Muscle of leg (tissue), 11 donors: ENCODE data around the gene IQSEC1. TPM values are rescaled to one million over a fixed set of nuclear protein-coding genes. Genes with fewer than 3 reads are reported as not detected.

Experiments used
- DNase-seq: peaks from one replicate; pipeline ENCODE4 v3.0.0; 2013
- H3K27ac ChIP-seq: one replicate; pipeline ENCODE4 v1.5.1; 2013; ENCODE audit warnings: mild to moderate bottlenecking, low read length, control low read depth
- H3K27me3 ChIP-seq: one replicate; pipeline ENCODE4 v1.6.1; 2013; ENCODE audit warnings: low read length; ENCODE audit not compliant: control insufficient read depth, insufficient read depth
- H3K36me3 ChIP-seq: one replicate; pipeline ENCODE4 v1.6.1; 2013; ENCODE audit warnings: low read length; ENCODE audit not compliant: control insufficient read depth, insufficient read depth
- H3K4me1 ChIP-seq: one replicate; pipeline ENCODE4 v1.6.1; 2013; ENCODE audit warnings: low read length; ENCODE audit not compliant: control insufficient read depth, insufficient read depth
- H3K4me3 ChIP-seq: one replicate; pipeline ENCODE4 v1.5.1; 2013; ENCODE audit warnings: low read length, control low read depth
- H3K9me3 ChIP-seq: replicated peaks from 2 replicates; pipeline ENCODE4 v1.6.1; 2013; ENCODE audit warnings: low read depth, low read length; ENCODE audit not compliant: control insufficient read depth
- WGBS: methylation state at CpG from one replicate; pipeline ENCODE4 v1.1.5; 2013; ENCODE audit warnings: missing lambda C conversion rate; ENCODE audit not compliant: insufficient coverage; 5-methylcytosine and 5-hydroxymethylcytosine counted together
- polyA plus RNA-seq, 8 donors: library from polyadenylated mRNA; unstranded; fragments of 120-200 nt; gene quantifications; one replicate each; pipeline versions ENCODE4 v1.2.1 to v1.2.3, GENCODE V29; 2013; ENCODE audit warnings: inconsistent platforms in 1 of 8, low replicate concordance in 1 of 8; ENCODE audit not compliant: insufficient read length in 8 of 8, insufficient read depth in 1 of 8
- total RNA-seq: library from RNA; stranded (reverse); fragments of 120-200 nt; gene quantifications from one replicate; pipeline ENCODE4 v1.2.4, GENCODE V29; 2013

IQSEC1 gene
- total and polyA plus RNA-seq, 9 donors, result 25.1 to 48.3 (median 43.8) TPM

GRCh38 chr3:12984023-12984823 lies 89.0 kb downstream of the IQSEC1 start:
- H3K36me3 ChIP-seq, result no peaks in the 10 kb centered on the region
- no peak overlapping the region for H3K27ac ChIP-seq
- peak; percentile 81 for DNase-seq
- no peaks in the 10 kb centered on the region for H3K9me3 ChIP-seq
- H3K4me1 ChIP-seq, result peaks cover 33% of the 10 kb centered on the region
- 62% methylated on average over 5 of the region's 7 CpGs for WGBS
- H3K4me3 ChIP-seq, result no peak overlapping the region
- H3K27me3 ChIP-seq, result no peaks in the 10 kb centered on the region

GRCh38 chr3:12983319-12983718 lies 89.9 kb downstream of the IQSEC1 start:
- H3K4me3 ChIP-seq, result no peak overlapping the region
- peaks cover 33% of the 10 kb centered on the region for H3K4me1 ChIP-seq
- no peak for DNase-seq
- H3K36me3 ChIP-seq, result no peaks in the 10 kb centered on the region
- H3K27me3 ChIP-seq, result no peaks in the 10 kb centered on the region
- H3K27ac ChIP-seq, result no peak overlapping the region
- WGBS, result 85% methylated on average over 3 of the region's 9 CpGs
- H3K9me3 ChIP-seq, result no peaks in the 10 kb centered on the region

DNA sequence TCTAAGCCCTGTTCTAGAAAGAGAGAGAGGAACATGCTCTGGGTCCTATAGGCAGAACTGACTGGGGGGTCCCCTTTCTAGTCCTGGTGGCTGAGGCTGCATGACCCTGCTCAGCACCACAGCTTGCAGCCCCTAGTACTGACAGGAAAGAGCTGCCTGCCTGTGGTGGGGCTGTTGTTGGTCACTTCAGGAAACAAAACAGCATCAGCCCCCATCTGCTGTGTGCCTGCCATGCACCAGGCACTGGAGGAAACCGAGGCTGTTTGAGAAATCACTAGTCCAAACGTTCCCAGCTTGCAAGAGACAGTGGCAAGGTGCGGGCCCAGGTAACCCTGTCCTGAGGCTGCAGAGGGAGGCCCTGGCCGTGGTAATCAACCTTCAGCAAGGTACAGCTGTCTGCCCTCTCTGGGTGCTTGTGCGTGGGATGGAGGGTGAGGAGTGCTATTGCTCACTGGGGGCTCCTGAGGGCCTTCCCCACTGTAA lies 90.6 kb downstream of the IQSEC1 start:
- no peaks in the 10 kb centered on the region for H3K9me3 ChIP-seq
- no peaks in the 10 kb centered on the region for H3K36me3 ChIP-seq
- no peak overlapping the region for H3K27ac ChIP-seq
- no peaks in the 10 kb centered on the region for H3K27me3 ChIP-seq
- no peak overlapping the region for H3K4me3 ChIP-seq
- H3K4me1 ChIP-seq, result peaks cover 33% of the 10 kb centered on the region
- WGBS, result 73% methylated on average over 3 of the region's 5 CpGs
- no peak for DNase-seq

GRCh38 chr3:12981306-12982275 lies 91.6 kb downstream of the IQSEC1 start:
- H3K4me3 ChIP-seq, result no peak overlapping the region
- H3K9me3 ChIP-seq, result no peaks in the 10 kb centered on the region
- H3K36me3 ChIP-seq, result no peaks in the 10 kb centered on the region
- 67% methylated on average over 6 of the region's 13 CpGs for WGBS
- no peaks in the 10 kb centered on the region for H3K27me3 ChIP-seq
- peaks cover 26% of the 10 kb centered on the region for H3K4me1 ChIP-seq
- no peak for DNase-seq
- no peak overlapping the region for H3K27ac ChIP-seq

- Histone ChIP-seq H3K36me3 (no peaks in the 10 kb centered on the region), H3K27me3 (peaks cover 3% of the 10 kb centered on the region), H3K4me1 (peaks cover 21% of the 10 kb centered on the region), H3K4me3 (no peak overlapping the region), H3K27ac (no peak overlapping the region), H3K9me3 (no peaks in the 10 kb centered on the region)
- DNase-seq, result no peak
- WGBS, result 63% methylated on average over 8 of the region's 10 CpGs
Measured at GRCh38 chr3:12980596-12981290, 92.5 kb downstream of the IQSEC1 start.

DNA sequence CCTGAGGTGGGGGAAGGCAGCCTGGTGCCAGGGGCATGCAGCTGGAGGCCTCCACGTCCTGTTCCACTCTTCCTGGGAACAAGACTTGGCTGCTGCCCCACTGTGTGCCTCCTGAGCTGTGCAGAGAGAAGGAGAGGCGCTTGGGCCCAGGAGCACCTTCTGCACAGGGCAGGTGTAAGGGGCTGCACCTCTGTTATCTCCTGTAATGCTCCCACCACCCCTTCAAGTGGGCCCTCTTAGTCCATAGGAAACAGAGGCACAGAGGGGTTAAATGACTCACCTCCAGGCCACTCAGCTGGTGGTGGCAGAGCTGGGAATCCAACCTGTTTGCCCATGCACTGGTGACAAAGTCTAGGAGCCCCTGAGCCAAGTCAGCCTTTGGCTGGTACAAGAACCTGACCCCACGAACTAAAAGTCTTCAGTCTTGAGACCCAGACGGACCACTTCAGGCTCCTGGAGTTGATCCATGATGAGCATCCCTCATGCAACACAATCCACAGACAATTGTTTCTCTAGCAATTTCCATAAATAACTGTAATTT lies 93.2 kb downstream of the IQSEC1 start:
- H3K36me3 ChIP-seq, result no peaks in the 10 kb centered on the region
- peaks cover 21% of the 10 kb centered on the region for H3K4me1 ChIP-seq
- H3K27ac ChIP-seq, result no peak overlapping the region
- no peak overlapping the region for H3K4me3 ChIP-seq
- H3K27me3 ChIP-seq, result peaks cover 5% of the 10 kb centered on the region
- WGBS, result 14% methylated on average over 1 of the region's 4 CpGs
- H3K9me3 ChIP-seq, result no peaks in the 10 kb centered on the region
- DNase-seq, result no peak

- Histone ChIP-seq H3K27ac (no peak overlapping the region), H3K27me3 (peaks cover 5% of the 10 kb centered on the region), H3K36me3 (peaks cover 4% of the 10 kb centered on the region), H3K4me1 (peaks cover 24% of the 10 kb centered on the region), H3K9me3 (no peaks in the 10 kb centered on the region), H3K4me3 (no peak overlapping the region)
- 78% methylated on average over 9 of the region's 20 CpGs for WGBS
- no peak for DNase-seq
Measured at GRCh38 chr3:12979151-12979946, 93.9 kb downstream of the IQSEC1 start.

DNA sequence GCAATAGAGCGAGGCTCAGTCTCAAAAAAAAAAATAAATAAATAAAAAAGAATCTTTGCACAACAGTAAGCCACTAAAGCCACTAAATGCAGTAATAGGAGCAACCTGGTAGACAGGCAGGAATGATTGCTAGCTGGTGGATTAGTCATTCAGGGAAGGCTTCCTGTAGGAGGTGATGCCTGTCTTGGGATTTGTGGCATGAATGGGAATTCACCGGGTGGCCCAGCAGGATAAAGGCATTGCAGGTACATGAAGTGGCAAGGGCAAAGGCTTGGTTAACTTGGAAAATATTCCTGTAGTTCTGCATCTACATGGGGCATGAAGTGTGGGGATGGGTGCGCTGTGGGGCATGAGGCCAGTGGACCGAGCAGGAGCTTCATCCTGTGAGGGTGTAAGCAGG lies 94.5 kb downstream of the IQSEC1 start:
- Histone ChIP-seq H3K27ac (no peak overlapping the region), H3K27me3 (peaks cover 5% of the 10 kb centered on the region), H3K36me3 (peaks cover 4% of the 10 kb centered on the region), H3K9me3 (no peaks in the 10 kb centered on the region), H3K4me1 (peaks cover 20% of the 10 kb centered on the region), H3K4me3 (no peak overlapping the region)
- no peak for DNase-seq
- WGBS, result 60% methylated on average over 1 of the region's 4 CpGs

DNA sequence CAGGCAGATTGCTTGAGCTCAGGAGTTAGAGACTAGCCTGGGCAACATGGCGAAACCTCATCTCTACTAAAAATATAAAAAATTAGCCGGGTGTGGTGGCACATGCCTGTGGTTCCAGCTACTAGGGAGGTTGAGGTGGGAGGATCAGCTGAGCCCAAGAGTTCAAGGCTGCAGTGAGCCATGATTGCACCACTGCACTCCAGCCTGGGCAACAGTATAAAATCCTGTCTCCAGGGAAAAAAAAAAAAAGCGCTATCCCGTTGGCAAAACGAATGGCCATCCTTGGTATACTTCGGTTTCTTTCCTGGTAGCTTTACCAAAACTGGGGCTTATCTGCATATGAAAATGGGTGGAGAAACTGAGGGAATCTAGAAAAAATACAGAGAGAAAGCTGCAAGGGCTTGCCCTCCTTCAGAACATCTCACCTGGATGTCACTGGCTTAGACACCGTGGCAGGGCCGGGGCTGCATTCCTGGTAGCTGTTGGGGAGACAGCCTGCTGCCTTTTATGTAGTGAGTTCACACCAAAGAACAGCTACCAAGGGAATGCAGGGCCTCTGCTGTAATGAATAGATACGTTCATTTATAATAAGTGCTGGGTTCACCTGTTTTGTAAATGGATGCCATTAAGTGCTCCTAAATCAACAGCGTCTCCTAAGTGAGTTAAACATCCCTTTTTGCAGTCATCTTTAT lies 96.0 kb downstream of the IQSEC1 start:
- no peak overlapping the region for H3K4me3 ChIP-seq
- WGBS, result 84% methylated on average over 4 of the region's 10 CpGs

More for the DNA sequence above, 96.0 kb downstream of the IQSEC1 start:
- Histone ChIP-seq H3K4me1 (peaks cover 17% of the 10 kb centered on the region), H3K27me3 (peaks cover 5% of the 10 kb centered on the region), H3K36me3 (peaks cover 4% of the 10 kb centered on the region), H3K27ac (no peak overlapping the region), H3K9me3 (no peaks in the 10 kb centered on the region)
- DNase-seq, result no peak
